Measurements from ENCODE around the gene CMTR1.

- TF ChIP-seq CTCF (IDR thresholded peaks at IDR 0.05): no peak
- no peak for TF ChIP-seq POLR2A (IDR thresholded peaks at IDR 0.05)
Observed at GRCh38 chr6:37488476-37488875, 55.5 kb downstream of the CMTR1 start.

All from prostate gland (tissue), 2 donors.